H1 (cell line): ENCODE measurements around the gene PEX6. TPM values are rescaled to one million over a fixed set of nuclear protein-coding genes. Genes with fewer than 3 reads are reported as not detected.

Source experiments
- CHD1 ChIP-seq: IDR thresholded peaks from 2 replicates; pipeline ENCODE4 v1.6.1; 2012; ENCODE audit warnings: low read depth, low read length, improper control_type of control experiment
- CHD2 ChIP-seq: IDR thresholded peaks from 2 replicates; pipeline ENCODE4 v1.6.1; 2012; ENCODE audit warnings: low read length, improper control_type of control experiment
- EGR1 ChIP-seq: IDR thresholded peaks from 2 replicates; pipeline ENCODE4 v1.6.1; 2011; ENCODE audit warnings: low read depth, low read length, borderline replicate concordance
- GABPA ChIP-seq: IDR thresholded peaks from 2 replicates; pipeline ENCODE4 v1.6.1; 2011; ENCODE audit warnings: mild to moderate bottlenecking, low read length, moderate library complexity, borderline replicate concordance; ENCODE audit not compliant: insufficient read depth
- JUND ChIP-seq: IDR thresholded peaks from 2 replicates; pipeline ENCODE4 v1.6.1; 2011; ENCODE audit warnings: mild to moderate bottlenecking, improper control_type of control experiment, low read length
- SAP30 ChIP-seq: fragments of 300-600 bp; sonication (generic); IDR thresholded peaks from 2 replicates; pipeline ENCODE4 v1.7.1; 2012; ENCODE audit warnings: low read length, moderate library complexity, mild to moderate bottlenecking, inconsistent platforms; ENCODE audit not compliant: insufficient read depth, insufficient replicate concordance
- SIN3A ChIP-seq, 2 experiments: IDR thresholded peaks in 1 of 2; conservative IDR thresholded peaks in 1 of 2; 2 replicates each; pipeline ENCODE4 v1.6.1; 2011 to 2012; ENCODE audit warnings: low read length in 2 of 2, improper control_type of control experiment in 1 of 2, low read depth in 1 of 2, mild to moderate bottlenecking in 1 of 2
- TBP ChIP-seq: IDR thresholded peaks from 2 replicates; pipeline ENCODE4 v1.6.1; 2011; ENCODE audit warnings: low read depth, low read length, improper control_type of control experiment
- TCF12 ChIP-seq: IDR thresholded peaks from 2 replicates; pipeline ENCODE4 v1.6.1; 2011; ENCODE audit warnings: low read depth, mild to moderate bottlenecking, low read length
- YY1 ChIP-seq: IDR thresholded peaks from 2 replicates; pipeline ENCODE4 v1.6.1; 2011; ENCODE audit warnings: low read depth, mild to moderate bottlenecking, low read length
- ZNF274 ChIP-seq: IDR thresholded peaks from 2 replicates; pipeline ENCODE4 v1.7.0; 2012; ENCODE audit warnings: low read length, borderline replicate concordance; ENCODE audit errors: extremely low read depth
- polyA plus RNA-seq, 7 experiments: library from polyadenylated mRNA; depleted of rRNA in 3 of 7; stranded (reverse) in 5 of 7; unstranded in 2 of 7; fragments of >200 nt in 5 of 7; fragments of 200-250 nt in 2 of 7; gene quantifications; 1 replicate in 5 of 7; 2 replicates in 1 of 7; 4 replicates in 1 of 7; pipeline versions ENCODE4 v1.2.1 to v1.2.3, GENCODE V29; 2011 to 2013; ENCODE audit warnings: missing spikeins in 2 of 7, mixed read lengths in 2 of 7
- total RNA-seq: library from RNA; stranded (reverse); fragmentation: NEBNext Ultra II Directional; extraction: Animal tissue kit (Norgen Biotek cat#: 25700); gene quantifications from 2 replicates; pipeline ENCODE4 v1.2.1, GENCODE V29; 2021
- TF ChIP-seq, protein P1 (sequence below): fragments of 300-600 bp; sonication (generic); IDR thresholded peaks from 2 replicates; pipeline ENCODE4 v1.7.1; 2012; ENCODE audit warnings: low read length, moderate library complexity, mild to moderate bottlenecking, inconsistent platforms; ENCODE audit not compliant: insufficient replicate concordance

Gene PEX6
- total and polyA plus RNA-seq, 2 of the 8 experiments (the other 6 are each of a cell fraction or from before 2014, with no cell fraction given), result 6.4 to 12.5 TPM

DNA sequence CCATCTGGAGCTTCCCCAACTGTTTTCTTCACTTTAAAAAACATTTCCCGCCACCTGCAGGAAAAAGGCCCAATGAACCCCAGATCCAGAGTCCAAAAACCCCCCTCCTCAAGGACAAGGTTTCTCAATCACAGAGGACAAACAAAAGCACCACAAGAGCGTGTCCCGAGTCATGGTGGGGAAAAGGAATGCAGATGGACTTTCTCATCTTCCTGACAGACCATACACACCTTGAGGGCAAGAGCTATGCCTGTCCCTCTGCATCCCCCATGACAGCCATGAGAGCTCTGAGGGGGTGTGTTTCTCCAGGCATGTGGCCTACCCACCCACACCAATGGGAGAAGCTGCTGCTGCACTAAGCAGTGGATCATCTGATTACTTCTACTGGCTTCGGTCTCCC lies 9.0 kb downstream of the PEX6 start (continued):
- TF ChIP-seq, protein P1, sequence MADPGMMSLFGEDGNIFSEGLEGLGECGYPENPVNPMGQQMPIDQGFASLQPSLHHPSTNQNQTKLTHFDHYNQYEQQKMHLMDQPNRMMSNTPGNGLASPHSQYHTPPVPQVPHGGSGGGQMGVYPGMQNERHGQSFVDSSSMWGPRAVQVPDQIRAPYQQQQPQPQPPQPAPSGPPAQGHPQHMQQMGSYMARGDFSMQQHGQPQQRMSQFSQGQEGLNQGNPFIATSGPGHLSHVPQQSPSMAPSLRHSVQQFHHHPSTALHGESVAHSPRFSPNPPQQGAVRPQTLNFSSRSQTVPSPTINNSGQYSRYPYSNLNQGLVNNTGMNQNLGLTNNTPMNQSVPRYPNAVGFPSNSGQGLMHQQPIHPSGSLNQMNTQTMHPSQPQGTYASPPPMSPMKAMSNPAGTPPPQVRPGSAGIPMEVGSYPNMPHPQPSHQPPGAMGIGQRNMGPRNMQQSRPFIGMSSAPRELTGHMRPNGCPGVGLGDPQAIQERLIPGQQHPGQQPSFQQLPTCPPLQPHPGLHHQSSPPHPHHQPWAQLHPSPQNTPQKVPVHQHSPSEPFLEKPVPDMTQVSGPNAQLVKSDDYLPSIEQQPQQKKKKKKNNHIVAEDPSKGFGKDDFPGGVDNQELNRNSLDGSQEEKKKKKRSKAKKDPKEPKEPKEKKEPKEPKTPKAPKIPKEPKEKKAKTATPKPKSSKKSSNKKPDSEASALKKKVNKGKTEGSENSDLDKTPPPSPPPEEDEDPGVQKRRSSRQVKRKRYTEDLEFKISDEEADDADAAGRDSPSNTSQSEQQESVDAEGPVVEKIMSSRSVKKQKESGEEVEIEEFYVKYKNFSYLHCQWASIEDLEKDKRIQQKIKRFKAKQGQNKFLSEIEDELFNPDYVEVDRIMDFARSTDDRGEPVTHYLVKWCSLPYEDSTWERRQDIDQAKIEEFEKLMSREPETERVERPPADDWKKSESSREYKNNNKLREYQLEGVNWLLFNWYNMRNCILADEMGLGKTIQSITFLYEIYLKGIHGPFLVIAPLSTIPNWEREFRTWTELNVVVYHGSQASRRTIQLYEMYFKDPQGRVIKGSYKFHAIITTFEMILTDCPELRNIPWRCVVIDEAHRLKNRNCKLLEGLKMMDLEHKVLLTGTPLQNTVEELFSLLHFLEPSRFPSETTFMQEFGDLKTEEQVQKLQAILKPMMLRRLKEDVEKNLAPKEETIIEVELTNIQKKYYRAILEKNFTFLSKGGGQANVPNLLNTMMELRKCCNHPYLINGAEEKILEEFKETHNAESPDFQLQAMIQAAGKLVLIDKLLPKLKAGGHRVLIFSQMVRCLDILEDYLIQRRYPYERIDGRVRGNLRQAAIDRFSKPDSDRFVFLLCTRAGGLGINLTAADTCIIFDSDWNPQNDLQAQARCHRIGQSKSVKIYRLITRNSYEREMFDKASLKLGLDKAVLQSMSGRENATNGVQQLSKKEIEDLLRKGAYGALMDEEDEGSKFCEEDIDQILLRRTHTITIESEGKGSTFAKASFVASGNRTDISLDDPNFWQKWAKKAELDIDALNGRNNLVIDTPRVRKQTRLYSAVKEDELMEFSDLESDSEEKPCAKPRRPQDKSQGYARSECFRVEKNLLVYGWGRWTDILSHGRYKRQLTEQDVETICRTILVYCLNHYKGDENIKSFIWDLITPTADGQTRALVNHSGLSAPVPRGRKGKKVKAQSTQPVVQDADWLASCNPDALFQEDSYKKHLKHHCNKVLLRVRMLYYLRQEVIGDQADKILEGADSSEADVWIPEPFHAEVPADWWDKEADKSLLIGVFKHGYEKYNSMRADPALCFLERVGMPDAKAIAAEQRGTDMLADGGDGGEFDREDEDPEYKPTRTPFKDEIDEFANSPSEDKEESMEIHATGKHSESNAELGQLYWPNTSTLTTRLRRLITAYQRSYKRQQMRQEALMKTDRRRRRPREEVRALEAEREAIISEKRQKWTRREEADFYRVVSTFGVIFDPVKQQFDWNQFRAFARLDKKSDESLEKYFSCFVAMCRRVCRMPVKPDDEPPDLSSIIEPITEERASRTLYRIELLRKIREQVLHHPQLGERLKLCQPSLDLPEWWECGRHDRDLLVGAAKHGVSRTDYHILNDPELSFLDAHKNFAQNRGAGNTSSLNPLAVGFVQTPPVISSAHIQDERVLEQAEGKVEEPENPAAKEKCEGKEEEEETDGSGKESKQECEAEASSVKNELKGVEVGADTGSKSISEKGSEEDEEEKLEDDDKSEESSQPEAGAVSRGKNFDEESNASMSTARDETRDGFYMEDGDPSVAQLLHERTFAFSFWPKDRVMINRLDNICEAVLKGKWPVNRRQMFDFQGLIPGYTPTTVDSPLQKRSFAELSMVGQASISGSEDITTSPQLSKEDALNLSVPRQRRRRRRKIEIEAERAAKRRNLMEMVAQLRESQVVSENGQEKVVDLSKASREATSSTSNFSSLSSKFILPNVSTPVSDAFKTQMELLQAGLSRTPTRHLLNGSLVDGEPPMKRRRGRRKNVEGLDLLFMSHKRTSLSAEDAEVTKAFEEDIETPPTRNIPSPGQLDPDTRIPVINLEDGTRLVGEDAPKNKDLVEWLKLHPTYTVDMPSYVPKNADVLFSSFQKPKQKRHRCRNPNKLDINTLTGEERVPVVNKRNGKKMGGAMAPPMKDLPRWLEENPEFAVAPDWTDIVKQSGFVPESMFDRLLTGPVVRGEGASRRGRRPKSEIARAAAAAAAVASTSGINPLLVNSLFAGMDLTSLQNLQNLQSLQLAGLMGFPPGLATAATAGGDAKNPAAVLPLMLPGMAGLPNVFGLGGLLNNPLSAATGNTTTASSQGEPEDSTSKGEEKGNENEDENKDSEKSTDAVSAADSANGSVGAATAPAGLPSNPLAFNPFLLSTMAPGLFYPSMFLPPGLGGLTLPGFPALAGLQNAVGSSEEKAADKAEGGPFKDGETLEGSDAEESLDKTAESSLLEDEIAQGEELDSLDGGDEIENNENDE, result no peak
- TF ChIP-seq CHD1 (no peak), YY1 (no peak), GABPA (no peak), SAP30 (no peak), JUND (no peak), ZNF274 (no peak), CHD2 (no peak), EGR1 (no peak), TBP (no peak), SIN3A (conservative IDR thresholded peaks at IDR 0.05 in 1 of 2, IDR thresholded peaks at IDR 0.05 in 1 of 2; ENCODE audit: low read depth in 1 of 2, low read length in 2 of 2) (no peak), TCF12 (no peak)
